Dermis microvascular lymphatic vessel endothelial cell (primary cell): ENCODE results near the gene ECEL1. TPM values are rescaled to one million over a fixed set of nuclear protein-coding genes. Genes with fewer than 3 reads are reported as not detected.
"Not testable (repeated sequence)": the region's sequence is repeated elsewhere in the genome, so short reads cannot be mapped to it uniquely, and the experiment has no call there.

Experiments
- DNase-seq, 2 donors: peaks; one replicate each; pipeline versions ENCODE4 v3.0.0 to v3.0.0-alpha.2; 2010; ENCODE audit warnings: low read depth in 2 of 2
- total RNA-seq: library from RNA; depleted of rRNA; stranded (reverse); fragments of >200 nt; gene quantifications from 2 replicates; pipeline ENCODE4 v1.2.1, GENCODE V29; 2014

The ECEL1 gene
- total RNA-seq, 1 donor from 2014 or later: not detected

GRCh38 chr2:232443047-232443446, 44.6 kb downstream of the ECEL1 start:
- DNase-seq: not testable (repeated sequence)

GRCh38 chr2:232442431-232442830, 45.2 kb downstream of the ECEL1 start:
- not testable (repeated sequence) for DNase-seq

GRCh38 chr2:232441922-232442321, 45.7 kb downstream of the ECEL1 start:
- DNase-seq: not testable (repeated sequence)

- DNase-seq: no peak
These were observed 46.4 kb downstream of the ECEL1 start for GRCh38 chr2:232441147-232441651.

- DNase-seq: peak; percentile 24 to 65
These were observed 47.2 kb downstream of the ECEL1 start for GRCh38 chr2:232440220-232441018.

GRCh38 chr2:232439758-232440135, 47.9 kb downstream of the ECEL1 start:
- DNase-seq: no peak

- DNase-seq: peak in 1 of 2 donors; percentile 39
These were observed 48.5 kb downstream of the ECEL1 start for GRCh38 chr2:232438951-232439757.

GRCh38 chr2:232438091-232438490, 49.5 kb downstream of the ECEL1 start:
- DNase-seq: no peak

GRCh38 chr2:232437195-232437571, 50.5 kb downstream of the ECEL1 start:
- no peak for DNase-seq

GRCh38 chr2:232436381-232437194, 51.0 kb downstream of the ECEL1 start:
- no peak for DNase-seq

GRCh38 chr2:232435805-232436204, 51.8 kb downstream of the ECEL1 start:
- no peak for DNase-seq

GRCh38 chr2:232435375-232435648, 52.3 kb downstream of the ECEL1 start:
- no peak for DNase-seq

GRCh38 chr2:232434563-232435374, 52.9 kb downstream of the ECEL1 start:
- no peak for DNase-seq

- no peak for DNase-seq
These were observed 53.5 kb downstream of the ECEL1 start for GRCh38 chr2:232434091-232434490.

- not testable (repeated sequence) for DNase-seq
These were observed 54.0 kb downstream of the ECEL1 start for GRCh38 chr2:232433622-232434021.

- DNase-seq: no peak
These were observed 54.9 kb downstream of the ECEL1 start for GRCh38 chr2:232432598-232433184.

GRCh38 chr2:232431705-232432590, 55.7 kb downstream of the ECEL1 start:
- no peak for DNase-seq
